A673 (cell line): ENCODE results near the gene MAGI3. TPM values are rescaled to one million over a fixed set of nuclear protein-coding genes. Genes with fewer than 3 reads are reported as not detected.

ENCODE experiments used
- BruUV-seq: library from RNA; stranded (reverse); fragments of 400-500 nt; replicated peaks from 2 replicates; lab custom pipeline; 2021; lab: Mats Ljungman, UMichigan
- CTCF ChIA-PET: fragments of 300-600 bp; sonication (Branson Sonifier 250); formaldehyde crosslinking; loops from one replicate; lab custom pipeline; 2022; ENCODE audit warnings: antibody characterized with exemption; lab: Charles Lee
- POLR2A ChIA-PET: fragments of 300-600 bp; sonication (Branson Sonifier 250); formaldehyde crosslinking; loops from one replicate; lab custom pipeline; 2022; ENCODE audit warnings: antibody characterized with exemption; ENCODE audit not compliant: low non-redundant PET; lab: Charles Lee
- DNase-seq: peaks from one replicate; pipeline ENCODE4 v3.0.0-alpha.2; 2015; ENCODE audit warnings: low spot score
- H3K27ac ChIP-seq: fragments of 200-600 bp; sonication (generic); 2 replicates; pipeline ENCODE4 v1.5.1; 2016; ENCODE audit warnings: mixed run types, low read depth, mild to moderate bottlenecking, mixed read lengths, antibody characterized with exemption, low read length; ENCODE audit not compliant: poor library complexity, severe bottlenecking
- H3K27me3 ChIP-seq: fragments of 200-600 bp; sonication (generic); replicated peaks from 2 replicates; pipeline ENCODE4 v1.6.1; 2017; ENCODE audit warnings: mixed run types, low read depth, mild to moderate bottlenecking, mixed read lengths, antibody characterized with exemption, low read length; ENCODE audit not compliant: insufficient read depth, poor library complexity
- H3K36me3 ChIP-seq: fragments of 200-600 bp; sonication (generic); 2 replicates; pipeline ENCODE4 v1.6.1; 2016; ENCODE audit warnings: mixed run types, mild to moderate bottlenecking, mixed read lengths, antibody characterized with exemption, low read length; ENCODE audit not compliant: insufficient read depth, poor library complexity, severe bottlenecking
- H3K4me1 ChIP-seq: fragments of 200-600 bp; sonication (generic); 2 replicates; pipeline ENCODE4 v1.6.1; 2017; ENCODE audit warnings: mixed run types, mild to moderate bottlenecking, mixed read lengths, antibody characterized with exemption, low read length; ENCODE audit not compliant: insufficient read depth, poor library complexity, severe bottlenecking
- H3K4me3 ChIP-seq: fragments of 200-600 bp; sonication (generic); 2 replicates; pipeline ENCODE4 v1.5.1; 2016; ENCODE audit warnings: low read depth, mixed run types, mild to moderate bottlenecking, mixed read lengths, low read length; ENCODE audit not compliant: poor library complexity, severe bottlenecking
- H3K9me3 ChIP-seq: fragments of 200-600 bp; sonication (generic); 2 replicates; pipeline ENCODE4 v1.6.1; 2016; ENCODE audit warnings: mixed run types, low read depth, mild to moderate bottlenecking, mixed read lengths, antibody characterized with exemption, low read length; ENCODE audit not compliant: poor library complexity, severe bottlenecking
- CTCF ChIP-seq: fragments of 300-800, 200-600 bp; sonication (generic); conservative IDR thresholded peaks from 2 replicates; pipeline ENCODE4 v1.5.1; 2017; ENCODE audit warnings: low read depth, mild to moderate bottlenecking, antibody characterized with exemption, low read length, moderate library complexity, mixed read lengths
- EZH2 ChIP-seq: fragments of 200-600 bp; sonication (generic); IDR thresholded peaks from 2 replicates; pipeline ENCODE4 v1.6.1; 2017; ENCODE audit warnings: borderline replicate concordance, low read depth, mild to moderate bottlenecking, mixed read lengths, antibody characterized with exemption, low read length; ENCODE audit not compliant: poor library complexity, severe bottlenecking
- intact Hi-C: fragments of 100-400 bp; cut with micrococcal nuclease; formaldehyde crosslinking; loops from one replicate; pipeline ENCODE4 v1.10.0; 2022; ENCODE audit not compliant: unreplicated experiment
- total RNA-seq: library from RNA; stranded (reverse); gene quantifications from 2 replicates; pipeline ENCODE4 v1.2.3, GENCODE V29; 2021

MAGI3 gene
- total RNA-seq, 1 experiment from 2014 or later = 5.1 TPM

GRCh38 chr1:113452921-113453770 lies 62.8 kb downstream of the MAGI3 start:
- Histone ChIP-seq H3K36me3 (no peaks in the 10 kb centered on the region), H3K9me3 (no peaks in the 10 kb centered on the region), H3K4me3 (no peak overlapping the region), H3K27ac (no peak overlapping the region), H3K27me3 (peaks cover 6% of the 10 kb centered on the region), H3K4me1 (no peaks in the 10 kb centered on the region)
- TF ChIP-seq EZH2 = no peak
- peak; percentile 68 for TF ChIP-seq CTCF
- intact Hi-C loops = loop anchor here (2.0 kb wide), 1 partner anchor 312 kb away; no protein-coding TSS in a partner anchor
- peak; percentile 44 for DNase-seq
- no TSS peak for BruUV-seq
- ChIA-PET CTCF (interaction anchor here (0.6 to 1.7 kb wide), 3 partner anchors 62 to 312 kb away, joined by 3 to 6 read pairs (median 6); no protein-coding TSS in a partner anchor), POLR2A (no interaction called here)

GRCh38 chr1:113453771-113454083 lies 63.4 kb downstream of the MAGI3 start:
- Histone ChIP-seq H3K4me3 (no peak overlapping the region), H3K27ac (no peak overlapping the region), H3K4me1 (no peaks in the 10 kb centered on the region), H3K36me3 (no peaks in the 10 kb centered on the region), H3K27me3 (peaks cover 6% of the 10 kb centered on the region), H3K9me3 (no peaks in the 10 kb centered on the region)
- DNase-seq = no peak
- TF ChIP-seq EZH2 = no peak
- no peak for TF ChIP-seq CTCF
- no TSS peak for BruUV-seq
- ChIA-PET POLR2A (no interaction called here), CTCF (interaction anchor here (0.6 to 1.7 kb wide), 3 partner anchors 62 to 313 kb away, joined by 3 to 6 read pairs (median 6); no protein-coding TSS in a partner anchor)
- intact Hi-C loops = loop anchor here (2.0 kb wide), 1 partner anchor 313 kb away; no protein-coding TSS in a partner anchor

GRCh38 chr1:113455374-113455773 lies 65.1 kb downstream of the MAGI3 start:
- TF ChIP-seq CTCF (no peak), EZH2 (no peak)
- Histone ChIP-seq H3K27me3 (peaks cover 6% of the 10 kb centered on the region), H3K4me1 (no peaks in the 10 kb centered on the region), H3K9me3 (no peaks in the 10 kb centered on the region), H3K4me3 (no peak overlapping the region), H3K36me3 (no peaks in the 10 kb centered on the region), H3K27ac (no peak overlapping the region)
- BruUV-seq = no TSS peak
- DNase-seq = no peak
- CTCF ChIA-PET = no interaction called here
- intact Hi-C loops = no loop called here
- POLR2A ChIA-PET = no interaction called here
